HepG2 (cell line): ENCODE results near the gene LYRM7. TPM values are rescaled to one million over a fixed set of nuclear protein-coding genes. Genes with fewer than 3 reads are reported as not detected.

Experiments used
- BORCS8-MEF2B ChIP-seq: sonication (generic); formaldehyde crosslinking; IDR thresholded peaks from 2 replicates; pipeline ENCODE4 v1.8.0; 2022; ENCODE audit warnings: mild to moderate bottlenecking, missing genetic modification reagents
- DR1 ChIP-seq: sonication (generic); formaldehyde crosslinking; IDR thresholded peaks from 2 replicates; pipeline ENCODE4 v1.8.0; 2021; ENCODE audit warnings: mild to moderate bottlenecking, missing genetic modification reagents, inconsistent platforms
- RAD51 ChIP-seq: fragments of 450-650 bp; IDR thresholded peaks from 2 replicates; pipeline ENCODE4 v1.6.1; 2016; ENCODE audit warnings: borderline replicate concordance
- polyA plus RNA-seq, 8 experiments: library from polyadenylated mRNA; depleted of rRNA in 3 of 8; stranded (reverse) in 7 of 8; unstranded in 1 of 8; fragments of >200 nt; fragmentation: Illumina TruSeq in 4 of 8; extraction: Trizol in 4 of 8; gene quantifications; 2 replicates each; pipeline versions ENCODE4 v1.2.1 to v1.2.3, GENCODE V29; 2011 to 2016; ENCODE audit warnings: low read depth in 4 of 8, missing spikeins in 1 of 8, mixed read lengths in 1 of 8; ENCODE audit not compliant: insufficient read depth in 1 of 8
- total RNA-seq, 5 experiments: library from RNA; depleted of rRNA; stranded (reverse); fragments of >200 nt; fragmentation: Illumina TruSeq; extraction: Trizol; gene quantifications; 2 replicates each; pipeline ENCODE4 v1.2.3, GENCODE V29; 2016; ENCODE audit warnings: low read depth in 1 of 5
- TF ChIP-seq, protein P1 (sequence below), 2 experiments: sonication (generic) in 1 of 2; formaldehyde crosslinking in 1 of 2; IDR thresholded peaks; 2 replicates each; pipeline versions ENCODE4 v1.6.1 to v1.9.0; 2014 to 2022; ENCODE audit warnings: antibody characterized with exemption in 1 of 2, borderline replicate concordance in 1 of 2, inconsistent platforms in 1 of 2, low read depth in 1 of 2, missing genetic modification reagents in 1 of 2
- TF ChIP-seq, protein P2 (sequence below): sonication (generic); IDR thresholded peaks from 2 replicates; pipeline ENCODE4 v1.6.1; 2016; ENCODE audit warnings: low read depth, borderline replicate concordance
- TF ChIP-seq, protein P3 (sequence below): sonication (generic); formaldehyde crosslinking; IDR thresholded peaks from 2 replicates; pipeline ENCODE4 v1.4.0; 2020; ENCODE audit warnings: low read depth, mild to moderate bottlenecking, missing genetic modification reagents
- TF ChIP-seq, protein P4 (sequence below): sonication (generic); formaldehyde crosslinking; IDR thresholded peaks from 2 replicates; pipeline ENCODE4 v1.4.0; 2020; ENCODE audit warnings: mild to moderate bottlenecking, missing genetic modification reagents

The LYRM7 gene
- total and polyA plus RNA-seq, 2 of the 13 experiments (the other 11 are each of a cell fraction or from before 2014, with no cell fraction given), result 3.0 to 5.5 TPM

DNA sequence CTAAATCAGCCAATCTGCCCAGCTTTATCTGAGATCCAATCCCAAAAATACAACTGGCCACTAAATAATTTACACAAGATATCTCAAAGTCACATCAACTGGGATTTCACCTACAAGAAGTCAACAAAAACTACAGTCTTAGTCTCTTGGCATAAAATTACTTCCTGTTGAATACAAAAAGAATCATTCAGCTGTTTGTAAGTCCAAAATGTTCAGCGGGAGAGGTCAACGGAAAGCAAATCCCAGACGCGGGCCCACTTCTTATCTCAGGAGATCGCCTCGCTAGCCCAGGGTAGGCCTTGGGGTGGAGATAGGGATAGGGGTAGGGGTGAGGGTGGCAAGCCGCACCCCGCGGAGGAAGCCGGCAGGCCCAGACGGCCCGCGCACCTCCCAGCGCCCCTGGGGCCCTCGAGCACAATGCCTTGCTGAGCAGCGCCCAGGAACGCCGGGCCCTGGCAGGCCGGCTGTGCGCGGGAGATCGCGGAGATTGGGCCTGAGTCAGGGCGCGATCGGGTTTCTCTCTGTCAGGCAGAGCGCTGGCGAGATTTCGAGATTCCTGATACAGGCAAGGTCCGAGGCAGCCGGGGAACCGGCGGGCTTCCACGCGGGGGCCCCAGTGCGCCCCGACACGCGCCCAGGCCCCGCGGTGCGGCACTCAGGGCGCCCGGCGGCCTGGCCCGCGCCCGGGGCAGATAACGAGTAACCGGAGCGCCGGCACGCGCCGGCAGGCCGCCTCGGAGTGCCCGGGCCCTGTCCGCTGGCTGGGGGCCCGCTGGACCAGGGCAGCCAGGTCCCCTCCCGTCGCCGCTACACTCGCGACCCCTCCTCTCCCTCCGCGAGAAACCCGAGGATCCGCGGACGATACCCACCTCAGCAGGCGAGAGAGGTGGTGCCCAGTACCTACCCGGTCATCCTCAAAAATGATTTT is 6.3 kb upstream of the LYRM7 start (continued):
- TF ChIP-seq, protein P1, sequence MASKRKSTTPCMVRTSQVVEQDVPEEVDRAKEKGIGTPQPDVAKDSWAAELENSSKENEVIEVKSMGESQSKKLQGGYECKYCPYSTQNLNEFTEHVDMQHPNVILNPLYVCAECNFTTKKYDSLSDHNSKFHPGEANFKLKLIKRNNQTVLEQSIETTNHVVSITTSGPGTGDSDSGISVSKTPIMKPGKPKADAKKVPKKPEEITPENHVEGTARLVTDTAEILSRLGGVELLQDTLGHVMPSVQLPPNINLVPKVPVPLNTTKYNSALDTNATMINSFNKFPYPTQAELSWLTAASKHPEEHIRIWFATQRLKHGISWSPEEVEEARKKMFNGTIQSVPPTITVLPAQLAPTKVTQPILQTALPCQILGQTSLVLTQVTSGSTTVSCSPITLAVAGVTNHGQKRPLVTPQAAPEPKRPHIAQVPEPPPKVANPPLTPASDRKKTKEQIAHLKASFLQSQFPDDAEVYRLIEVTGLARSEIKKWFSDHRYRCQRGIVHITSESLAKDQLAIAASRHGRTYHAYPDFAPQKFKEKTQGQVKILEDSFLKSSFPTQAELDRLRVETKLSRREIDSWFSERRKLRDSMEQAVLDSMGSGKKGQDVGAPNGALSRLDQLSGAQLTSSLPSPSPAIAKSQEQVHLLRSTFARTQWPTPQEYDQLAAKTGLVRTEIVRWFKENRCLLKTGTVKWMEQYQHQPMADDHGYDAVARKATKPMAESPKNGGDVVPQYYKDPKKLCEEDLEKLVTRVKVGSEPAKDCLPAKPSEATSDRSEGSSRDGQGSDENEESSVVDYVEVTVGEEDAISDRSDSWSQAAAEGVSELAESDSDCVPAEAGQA (IDR thresholded peaks at IDR 0.05; ENCODE audit: low read depth), result no peak
- TF ChIP-seq, protein P1 (CRISPR knock-in tag; IDR thresholded peaks at IDR 0.05; ENCODE audit: borderline replicate concordance), result no peak; the same call in 1 of the 2 replicates
- TF ChIP-seq, protein P2, sequence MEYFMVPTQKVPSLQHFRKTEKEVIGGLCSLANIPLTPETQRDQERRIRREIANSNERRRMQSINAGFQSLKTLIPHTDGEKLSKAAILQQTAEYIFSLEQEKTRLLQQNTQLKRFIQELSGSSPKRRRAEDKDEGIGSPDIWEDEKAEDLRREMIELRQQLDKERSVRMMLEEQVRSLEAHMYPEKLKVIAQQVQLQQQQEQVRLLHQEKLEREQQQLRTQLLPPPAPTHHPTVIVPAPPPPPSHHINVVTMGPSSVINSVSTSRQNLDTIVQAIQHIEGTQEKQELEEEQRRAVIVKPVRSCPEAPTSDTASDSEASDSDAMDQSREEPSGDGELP, result no peak
- TF ChIP-seq, protein P3, sequence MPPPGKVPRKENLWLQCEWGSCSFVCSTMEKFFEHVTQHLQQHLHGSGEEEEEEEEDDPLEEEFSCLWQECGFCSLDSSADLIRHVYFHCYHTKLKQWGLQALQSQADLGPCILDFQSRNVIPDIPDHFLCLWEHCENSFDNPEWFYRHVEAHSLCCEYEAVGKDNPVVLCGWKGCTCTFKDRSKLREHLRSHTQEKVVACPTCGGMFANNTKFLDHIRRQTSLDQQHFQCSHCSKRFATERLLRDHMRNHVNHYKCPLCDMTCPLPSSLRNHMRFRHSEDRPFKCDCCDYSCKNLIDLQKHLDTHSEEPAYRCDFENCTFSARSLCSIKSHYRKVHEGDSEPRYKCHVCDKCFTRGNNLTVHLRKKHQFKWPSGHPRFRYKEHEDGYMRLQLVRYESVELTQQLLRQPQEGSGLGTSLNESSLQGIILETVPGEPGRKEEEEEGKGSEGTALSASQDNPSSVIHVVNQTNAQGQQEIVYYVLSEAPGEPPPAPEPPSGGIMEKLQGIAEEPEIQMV (CRISPR knock-in tag), result peak; percentile 52; the same call in 1 of the 2 replicates
- TF ChIP-seq DR1 (CRISPR knock-in tag) (no peak; the same call in 1 of the 2 replicates), BORCS8-MEF2B (CRISPR knock-in tag) (no peak), RAD51 (no peak)
- TF ChIP-seq, protein P4, sequence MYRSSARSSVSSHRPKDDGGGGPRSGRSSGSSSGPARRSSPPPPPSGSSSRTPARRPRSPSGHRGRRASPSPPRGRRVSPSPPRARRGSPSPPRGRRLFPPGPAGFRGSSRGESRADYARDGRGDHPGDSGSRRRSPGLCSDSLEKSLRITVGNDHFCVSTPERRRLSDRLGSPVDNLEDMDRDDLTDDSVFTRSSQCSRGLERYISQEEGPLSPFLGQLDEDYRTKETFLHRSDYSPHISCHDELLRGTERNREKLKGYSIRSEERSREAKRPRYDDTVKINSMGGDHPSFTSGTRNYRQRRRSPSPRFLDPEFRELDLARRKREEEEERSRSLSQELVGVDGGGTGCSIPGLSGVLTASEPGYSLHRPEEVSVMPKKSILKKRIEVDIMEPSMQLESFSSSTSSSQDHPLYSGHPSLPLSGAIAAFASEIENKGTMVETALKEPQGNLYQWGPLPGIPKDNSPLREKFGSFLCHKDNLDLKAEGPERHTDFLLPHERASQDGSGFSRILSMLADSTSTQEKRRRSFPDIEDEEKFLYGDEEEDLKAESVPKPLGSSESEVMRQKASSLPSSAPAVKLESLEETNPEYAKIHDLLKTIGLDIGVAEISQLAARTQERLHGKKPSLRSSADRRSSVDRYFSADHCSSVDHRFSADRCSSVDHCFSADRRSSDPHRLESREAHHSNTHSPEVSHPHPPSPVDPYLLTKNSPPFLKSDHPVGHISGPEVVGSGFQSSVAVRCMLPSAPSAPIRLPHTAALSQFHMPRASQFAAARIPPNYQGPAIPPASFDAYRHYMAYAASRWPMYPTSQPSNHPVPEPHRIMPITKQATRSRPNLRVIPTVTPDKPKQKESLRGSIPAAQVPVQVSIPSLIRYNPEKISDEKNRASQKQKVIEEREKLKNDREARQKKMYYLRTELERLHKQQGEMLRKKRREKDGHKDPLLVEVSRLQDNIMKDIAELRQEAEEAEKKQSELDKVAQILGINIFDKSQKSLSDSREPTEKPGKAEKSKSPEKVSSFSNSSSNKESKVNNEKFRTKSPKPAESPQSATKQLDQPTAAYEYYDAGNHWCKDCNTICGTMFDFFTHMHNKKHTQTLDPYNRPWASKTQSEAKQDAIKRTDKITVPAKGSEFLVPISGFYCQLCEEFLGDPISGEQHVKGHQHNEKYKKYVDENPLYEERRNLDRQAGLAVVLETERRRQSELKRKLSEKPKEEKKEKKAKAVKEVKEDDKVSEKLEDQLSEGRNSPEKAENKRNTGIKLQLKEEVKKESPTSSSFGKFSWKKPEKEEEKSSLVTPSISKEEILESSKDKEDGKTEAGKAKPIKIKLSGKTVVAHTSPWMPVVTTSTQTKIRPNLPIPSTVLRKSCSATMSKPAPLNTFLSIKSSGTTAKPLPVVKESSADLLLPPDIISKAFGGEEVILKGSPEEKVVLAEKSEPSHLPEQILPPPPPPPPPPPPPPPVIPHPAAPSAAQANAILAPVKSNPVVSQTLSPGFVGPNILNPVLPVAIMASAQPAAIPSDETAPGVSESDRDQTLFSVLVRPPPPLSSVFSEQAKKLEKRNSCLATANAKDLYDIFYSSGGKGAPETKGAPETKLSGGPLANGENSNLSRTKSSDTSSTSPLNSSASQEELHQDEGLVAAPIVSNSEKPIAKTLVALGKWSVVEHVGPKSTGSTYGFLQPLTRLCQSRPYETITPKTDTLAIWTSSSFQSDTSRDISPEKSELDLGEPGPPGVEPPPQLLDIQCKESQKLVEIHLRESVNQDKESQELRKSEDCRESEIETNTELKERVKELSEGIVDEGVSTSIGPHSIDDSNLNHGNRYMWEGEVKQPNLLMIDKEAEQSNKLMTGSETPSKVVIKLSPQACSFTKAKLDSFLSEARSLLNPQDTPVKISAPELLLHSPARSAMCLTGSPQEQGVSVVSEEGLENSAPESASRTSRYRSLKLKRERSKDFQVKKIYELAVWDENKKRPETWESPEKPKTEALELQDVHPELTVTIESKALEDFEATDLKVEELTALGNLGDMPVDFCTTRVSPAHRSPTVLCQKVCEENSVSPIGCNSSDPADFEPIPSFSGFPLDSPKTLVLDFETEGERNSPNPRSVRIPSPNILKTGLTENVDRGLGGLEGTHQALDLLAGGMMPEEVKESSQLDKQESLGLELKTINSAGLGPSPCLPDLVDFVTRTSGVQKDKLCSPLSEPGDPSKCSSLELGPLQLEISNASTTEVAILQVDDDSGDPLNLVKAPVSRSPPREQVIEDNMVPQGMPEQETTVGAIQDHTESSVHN, result no peak
